Neural progenitor cell (in vitro differentiated cells): ENCODE data around the gene HACE1.

ENCODE experiments used
- EZH2 ChIP-seq: fragments of 200-600 bp; sonication (generic); IDR thresholded peaks from 2 replicates; pipeline ENCODE4 v1.6.1; 2017; ENCODE audit warnings: antibody characterized with exemption, mild to moderate bottlenecking, moderate library complexity
- TF ChIP-seq, protein P1 (sequence below): fragments of 200-600 bp; sonication (generic); IDR thresholded peaks from 2 replicates; pipeline ENCODE4 v1.5.1; 2017; ENCODE audit warnings: antibody characterized with exemption, mild to moderate bottlenecking

GRCh38 chr6:104705916-104706442 lies 153.7 kb downstream of the HACE1 start:
- no peak for TF ChIP-seq EZH2
- TF ChIP-seq, protein P1, sequence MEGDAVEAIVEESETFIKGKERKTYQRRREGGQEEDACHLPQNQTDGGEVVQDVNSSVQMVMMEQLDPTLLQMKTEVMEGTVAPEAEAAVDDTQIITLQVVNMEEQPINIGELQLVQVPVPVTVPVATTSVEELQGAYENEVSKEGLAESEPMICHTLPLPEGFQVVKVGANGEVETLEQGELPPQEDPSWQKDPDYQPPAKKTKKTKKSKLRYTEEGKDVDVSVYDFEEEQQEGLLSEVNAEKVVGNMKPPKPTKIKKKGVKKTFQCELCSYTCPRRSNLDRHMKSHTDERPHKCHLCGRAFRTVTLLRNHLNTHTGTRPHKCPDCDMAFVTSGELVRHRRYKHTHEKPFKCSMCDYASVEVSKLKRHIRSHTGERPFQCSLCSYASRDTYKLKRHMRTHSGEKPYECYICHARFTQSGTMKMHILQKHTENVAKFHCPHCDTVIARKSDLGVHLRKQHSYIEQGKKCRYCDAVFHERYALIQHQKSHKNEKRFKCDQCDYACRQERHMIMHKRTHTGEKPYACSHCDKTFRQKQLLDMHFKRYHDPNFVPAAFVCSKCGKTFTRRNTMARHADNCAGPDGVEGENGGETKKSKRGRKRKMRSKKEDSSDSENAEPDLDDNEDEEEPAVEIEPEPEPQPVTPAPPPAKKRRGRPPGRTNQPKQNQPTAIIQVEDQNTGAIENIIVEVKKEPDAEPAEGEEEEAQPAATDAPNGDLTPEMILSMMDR = no peak
